Brain pericyte (primary cell): ENCODE results near the gene ZNF107.
"Not testable (repeated sequence)": the region's sequence is repeated elsewhere in the genome, so short reads cannot be mapped to it uniquely, and the experiment has no call there.

ENCODE experiments used
- DNase-seq: peaks from one replicate; pipeline ENCODE4 v3.0.0-alpha.2; 2012; ENCODE audit warnings: low read depth, low spot score

The ZNF107 gene

DNA sequence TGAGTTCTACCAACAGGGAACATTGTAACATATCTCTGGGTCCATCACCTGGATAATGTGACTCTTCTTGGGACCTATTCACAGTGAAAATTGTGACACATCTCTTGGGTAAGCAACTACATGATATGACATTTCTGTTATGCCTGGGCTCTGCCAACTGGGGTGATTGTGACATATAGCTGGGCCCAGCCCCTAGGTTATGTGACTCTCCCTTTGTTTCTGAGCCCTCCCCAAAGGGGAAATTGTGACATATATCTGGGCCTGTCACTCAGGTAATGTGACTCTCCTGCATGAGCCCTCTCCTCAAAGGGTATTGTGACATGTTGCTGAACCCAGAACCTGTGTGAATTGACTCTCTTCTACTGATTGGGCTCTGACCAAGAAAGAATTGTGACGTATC lies 22.4 kb upstream of the ZNF107 start:
- DNase-seq: no peak

DNA sequence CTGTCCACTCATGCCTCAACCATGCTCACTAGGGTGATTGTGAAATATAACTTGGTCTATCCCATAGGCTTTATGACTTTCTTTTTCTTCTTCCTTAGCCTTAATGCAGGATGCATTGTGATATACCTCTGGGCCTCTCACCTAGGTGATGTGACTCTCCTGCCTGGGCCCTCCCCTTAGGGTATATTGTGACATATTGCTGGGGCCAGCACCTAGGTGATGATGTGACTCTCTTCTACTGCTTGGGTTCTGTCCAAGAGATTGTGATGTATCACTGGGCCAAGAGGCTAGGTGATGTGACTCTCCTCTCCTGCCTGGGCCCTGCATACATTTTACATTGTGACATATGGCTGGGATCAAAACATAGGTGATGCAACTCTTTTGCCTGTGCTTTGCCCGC lies 14.7 kb upstream of the ZNF107 start:
- no peak for DNase-seq

DNA sequence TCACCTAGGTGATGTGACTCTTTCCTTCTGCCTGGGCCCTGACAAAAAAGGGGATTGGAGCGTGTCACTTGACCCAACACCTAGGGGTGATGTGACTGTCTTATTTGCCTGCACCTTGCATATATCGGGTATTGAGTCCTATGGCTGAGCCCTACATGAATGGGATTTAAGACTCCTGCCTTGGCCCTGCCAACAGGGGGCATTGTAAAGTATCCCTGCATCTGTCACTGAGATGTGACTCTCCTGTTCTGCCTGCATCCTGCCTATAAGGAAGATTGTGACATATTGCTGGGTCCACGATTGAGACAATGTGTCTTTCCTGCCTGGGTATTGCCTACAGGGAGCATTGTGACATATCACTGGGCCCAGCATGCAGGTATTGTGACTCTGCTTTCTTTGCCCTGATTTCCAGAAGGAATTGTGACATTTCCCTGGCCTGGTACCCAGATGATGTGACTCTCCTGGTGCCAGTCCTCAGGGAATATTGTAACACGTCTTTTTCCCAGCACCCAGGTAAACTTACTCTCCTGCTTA lies 14.2 kb upstream of the ZNF107 start:
- no peak for DNase-seq

DNA sequence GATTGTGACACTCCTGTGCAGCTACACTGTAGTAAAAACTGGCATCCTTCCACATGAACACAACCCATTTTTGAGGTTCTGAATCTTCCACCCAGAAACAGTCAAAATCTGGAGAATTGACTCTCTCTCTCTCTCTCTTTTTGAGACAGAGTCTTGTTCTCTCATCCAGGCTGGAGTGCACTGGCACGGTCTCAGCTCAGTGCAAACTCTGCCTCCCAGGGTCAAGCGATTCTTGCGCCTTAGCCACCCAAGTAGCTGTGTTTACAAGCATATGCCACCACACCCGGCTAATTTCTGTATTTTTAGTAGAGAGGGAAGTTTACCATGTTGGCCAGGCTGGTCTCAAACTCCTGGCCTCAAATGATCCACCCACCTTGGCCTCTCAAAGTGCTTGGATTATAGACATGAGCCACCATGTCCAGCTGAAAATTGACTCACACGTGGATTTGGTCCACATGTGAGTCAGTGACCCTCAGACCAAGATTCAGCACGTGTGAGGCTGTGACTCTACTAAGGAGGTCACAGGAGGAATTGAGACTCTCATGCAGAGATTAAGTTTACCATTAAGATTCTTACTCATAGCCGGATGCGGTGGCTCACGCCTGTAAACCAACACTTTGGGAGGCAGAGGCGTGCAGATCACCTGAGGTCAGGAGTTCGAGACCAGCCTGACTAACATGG lies 12.1 kb upstream of the ZNF107 start:
- no peak for DNase-seq

DNA sequence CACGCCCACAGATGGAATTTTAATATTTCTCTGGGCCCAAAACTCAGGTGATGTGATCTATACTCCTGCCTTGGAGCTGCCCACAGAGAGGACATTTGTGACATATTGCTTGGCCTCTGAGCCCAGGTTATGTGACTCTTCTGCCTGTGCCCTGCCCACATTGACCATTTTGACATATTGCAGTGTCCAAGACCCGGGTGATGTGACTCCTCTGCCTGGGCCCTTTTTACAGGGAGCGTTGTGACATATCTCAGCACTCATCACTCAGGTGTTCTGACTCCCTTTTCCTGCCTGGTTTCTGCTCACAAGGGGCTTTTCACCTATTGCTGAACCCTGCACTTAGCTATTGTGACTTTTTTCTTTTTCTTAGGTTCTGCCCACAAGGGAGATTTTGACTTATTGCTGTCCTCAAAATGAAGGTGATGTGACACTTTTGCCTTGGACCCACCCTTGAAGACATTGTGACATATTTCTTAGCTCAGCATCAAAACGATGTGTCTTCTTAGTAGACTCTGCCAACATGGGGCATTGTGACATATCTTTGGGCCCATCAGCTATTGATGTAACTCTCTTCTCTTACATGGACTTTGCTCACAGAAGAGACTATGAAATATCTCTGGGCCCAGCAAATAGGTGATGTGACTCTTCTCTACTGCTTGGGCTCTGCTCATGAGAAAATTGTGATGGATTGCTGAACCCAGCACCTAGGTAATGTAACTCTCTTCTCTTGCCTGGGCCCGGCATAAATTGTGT lies 11.0 kb upstream of the ZNF107 start:
- DNase-seq: no peak

DNA sequence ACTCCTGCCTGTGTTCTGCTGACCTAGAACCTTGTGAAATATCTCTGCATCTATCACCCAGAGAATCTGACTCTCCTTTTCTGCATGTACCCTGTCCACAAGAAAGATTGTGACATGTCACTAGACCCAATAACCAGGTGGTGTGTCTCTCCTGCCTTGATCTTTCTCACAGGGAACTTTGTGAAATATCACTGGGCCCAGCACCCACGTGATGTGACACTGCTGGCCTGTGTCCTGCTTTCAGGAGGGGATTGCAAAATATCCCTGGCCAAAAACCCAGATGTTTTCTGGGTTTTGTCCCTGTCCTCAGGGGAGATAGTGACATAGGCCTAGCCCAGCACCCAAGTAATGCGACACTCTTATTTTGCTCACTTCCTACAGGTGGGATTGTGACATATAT lies 10.1 kb upstream of the ZNF107 start:
- no peak for DNase-seq

DNA sequence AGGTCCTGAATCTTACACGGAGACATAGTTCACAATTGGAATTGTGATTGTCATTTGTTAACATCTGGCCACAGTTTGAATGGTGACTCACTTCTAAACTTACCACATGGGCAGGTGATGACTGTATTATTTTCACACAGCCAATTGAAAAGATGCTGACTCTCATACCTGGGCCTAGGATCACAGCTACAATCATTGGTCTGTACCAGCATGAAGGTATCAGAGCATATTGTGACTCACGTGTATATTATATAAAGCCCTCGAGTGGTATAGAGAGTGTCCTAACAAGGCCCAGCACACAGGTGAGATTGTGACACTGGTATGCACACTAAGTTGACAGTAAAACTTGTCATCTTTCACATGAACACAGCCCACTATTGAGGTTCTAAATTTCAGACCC lies 9.4 kb upstream of the ZNF107 start:
- DNase-seq: no peak

DNA sequence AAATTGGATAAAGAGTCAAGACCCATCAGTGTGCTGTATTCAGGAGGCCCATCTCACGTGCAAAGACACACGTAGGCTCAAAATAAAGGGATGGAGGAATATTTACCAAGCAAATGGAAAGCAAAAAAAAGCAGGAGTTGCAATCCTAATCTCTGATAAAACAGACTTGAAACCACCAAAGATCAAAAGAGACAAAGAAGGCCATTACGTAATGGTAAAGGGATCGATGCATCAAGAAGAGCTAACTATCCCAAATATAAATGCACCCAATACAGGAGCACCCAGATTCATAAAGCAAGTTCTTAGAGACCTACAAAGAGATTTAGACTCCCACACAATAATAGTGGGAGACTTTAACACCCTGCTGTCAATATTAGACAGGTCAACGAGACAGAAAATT lies 3.8 kb upstream of the ZNF107 start:
- DNase-seq: not testable (repeated sequence)

DNA sequence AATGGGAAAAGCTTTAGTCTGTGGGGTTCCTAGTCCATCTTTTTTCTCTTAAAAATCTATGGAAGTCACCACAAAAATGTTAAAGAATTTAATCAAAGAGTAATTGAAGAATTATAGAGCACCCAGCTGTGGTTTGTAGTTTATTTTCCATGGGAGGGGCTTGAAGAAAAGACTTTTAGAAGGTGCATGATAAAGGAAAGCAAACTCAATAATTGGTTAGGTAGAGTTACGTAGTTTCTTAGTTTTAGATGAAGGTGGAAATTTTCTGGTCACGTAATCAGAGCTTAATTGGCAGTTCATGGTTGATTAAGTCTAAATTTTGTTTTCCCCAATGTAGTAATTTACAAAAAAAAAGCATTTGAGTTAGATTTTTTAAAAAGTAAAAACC lies 724 bp downstream of the ZNF107 start:
- no peak for DNase-seq

DNA sequence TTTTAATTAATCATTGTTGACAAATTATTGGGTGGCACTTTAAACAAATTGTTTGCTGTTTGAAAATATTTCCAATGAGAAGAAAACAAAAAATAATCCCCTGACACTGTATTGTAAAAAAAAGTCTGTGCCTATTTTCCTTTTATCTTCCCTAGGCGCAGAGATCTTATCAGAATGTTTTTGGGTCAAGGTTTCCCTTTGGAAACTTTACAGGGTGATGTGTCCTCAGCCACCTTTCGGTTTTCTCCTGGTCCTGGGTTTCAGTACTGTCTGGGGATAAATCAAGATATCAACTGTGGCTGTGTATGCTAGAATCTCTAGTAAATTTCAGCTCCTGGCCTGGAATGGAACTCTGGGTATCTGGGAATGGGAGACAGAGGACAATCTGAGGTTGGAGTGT lies 1.4 kb downstream of the ZNF107 start:
- DNase-seq: no peak

DNA sequence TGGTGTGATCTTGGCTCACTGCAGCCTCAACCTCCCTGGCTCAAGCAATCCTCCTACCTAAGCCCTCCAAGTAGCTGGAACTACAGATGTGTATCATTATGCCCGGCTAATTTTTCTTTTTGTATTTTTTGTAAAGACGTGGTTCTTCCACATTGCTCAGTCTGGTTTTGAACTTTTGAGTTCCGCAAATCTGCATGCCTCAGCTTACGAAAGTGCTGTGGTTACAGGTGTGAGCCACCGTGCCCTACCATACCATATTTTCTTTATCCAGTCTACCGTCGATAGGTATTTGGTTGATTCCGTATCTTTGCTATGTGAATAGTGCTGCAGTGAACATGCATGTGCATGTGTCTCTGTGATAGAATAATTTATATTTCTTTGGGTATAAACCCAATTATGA lies 6.5 kb downstream of the ZNF107 start:
- DNase-seq: no peak

DNA sequence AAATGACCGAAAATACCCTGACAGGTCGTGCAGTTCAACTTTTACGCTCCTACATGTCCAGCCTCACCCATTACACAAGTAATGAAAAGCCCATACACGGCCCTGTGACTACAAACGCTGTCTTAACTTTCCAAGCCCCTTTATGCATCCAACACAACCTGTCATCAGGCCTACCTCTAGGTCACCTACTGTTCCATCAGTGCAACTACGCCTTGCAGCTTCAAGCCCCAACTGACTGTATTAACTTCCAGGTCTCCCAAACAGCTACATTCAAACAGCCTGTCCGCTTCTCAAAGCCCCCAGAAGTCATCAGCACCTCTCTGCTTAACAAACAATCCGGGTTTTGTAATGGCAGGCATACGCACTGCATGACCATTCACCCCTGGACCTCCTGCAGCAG lies 19.2 kb downstream of the ZNF107 start:
- DNase-seq: no peak

DNA sequence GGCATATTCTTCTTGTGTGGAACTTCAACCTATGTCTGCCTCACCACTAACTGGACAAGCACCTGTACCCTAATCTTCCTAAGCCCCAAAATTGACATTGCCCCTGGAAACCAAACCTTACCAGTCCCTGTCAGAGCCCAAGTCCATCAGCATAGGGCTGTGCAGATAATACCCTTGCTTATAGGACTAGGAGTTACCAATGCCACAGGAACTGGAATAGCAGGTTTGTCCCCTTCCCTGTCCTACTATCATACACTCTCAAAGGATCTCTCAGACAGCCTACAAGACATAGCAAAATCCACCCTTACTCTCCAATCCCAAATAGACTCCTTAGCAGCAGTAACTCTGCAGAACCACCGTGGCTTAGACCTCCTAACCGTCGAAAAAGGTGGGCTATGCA lies 19.8 kb downstream of the ZNF107 start:
- no peak for DNase-seq

DNA sequence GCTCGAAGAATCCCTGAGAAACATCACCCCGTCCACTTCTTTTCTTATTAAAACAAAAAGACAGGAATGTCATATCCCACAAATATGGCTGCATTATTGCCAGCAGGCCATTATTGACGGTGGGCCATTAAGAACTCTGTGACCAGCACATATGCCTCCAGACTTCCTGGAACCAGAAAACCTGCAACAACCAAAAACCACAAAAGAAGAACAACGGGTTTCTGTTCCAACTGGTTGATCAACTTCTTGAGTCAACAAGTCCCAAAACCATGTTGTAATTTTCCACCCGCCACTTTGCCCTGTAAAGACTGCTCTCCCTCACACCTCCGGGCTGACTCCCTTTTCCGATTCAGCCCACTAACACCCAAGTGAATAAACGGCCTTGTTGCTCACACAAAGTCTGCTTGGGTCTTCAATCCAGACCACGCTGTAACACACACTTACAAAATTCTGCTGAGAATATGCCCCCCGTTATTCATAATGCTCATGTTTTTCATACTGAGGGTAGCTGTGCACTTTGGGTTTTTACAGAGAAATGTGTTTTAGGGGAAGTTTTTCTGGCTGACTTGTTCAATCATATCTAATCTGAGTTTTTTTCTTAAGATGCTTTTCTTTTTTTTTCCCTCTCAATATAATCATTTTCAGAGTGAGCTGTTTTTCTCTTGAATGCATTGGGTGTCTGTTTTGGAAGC lies 20.7 kb downstream of the ZNF107 start:
- no peak for DNase-seq

DNA sequence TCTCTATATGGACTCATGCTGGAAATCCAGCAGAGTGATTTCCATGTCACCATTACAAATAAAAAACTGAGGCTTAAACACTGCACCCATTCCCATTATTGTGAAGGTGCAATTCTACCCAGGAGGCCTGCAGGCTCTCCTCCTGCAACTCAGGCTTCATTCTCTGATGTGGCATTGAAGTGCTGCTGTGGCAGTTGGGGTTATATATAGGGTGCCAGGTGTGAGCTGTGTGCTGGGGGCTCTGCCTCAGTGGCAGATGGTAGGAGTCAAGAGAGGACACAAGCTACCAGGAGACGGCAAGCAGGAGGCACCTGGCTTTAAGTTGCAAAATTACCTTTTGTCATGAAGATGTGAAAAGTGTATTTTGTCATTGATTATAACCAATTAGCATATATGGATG lies 21.3 kb downstream of the ZNF107 start:
- no peak for DNase-seq

DNA sequence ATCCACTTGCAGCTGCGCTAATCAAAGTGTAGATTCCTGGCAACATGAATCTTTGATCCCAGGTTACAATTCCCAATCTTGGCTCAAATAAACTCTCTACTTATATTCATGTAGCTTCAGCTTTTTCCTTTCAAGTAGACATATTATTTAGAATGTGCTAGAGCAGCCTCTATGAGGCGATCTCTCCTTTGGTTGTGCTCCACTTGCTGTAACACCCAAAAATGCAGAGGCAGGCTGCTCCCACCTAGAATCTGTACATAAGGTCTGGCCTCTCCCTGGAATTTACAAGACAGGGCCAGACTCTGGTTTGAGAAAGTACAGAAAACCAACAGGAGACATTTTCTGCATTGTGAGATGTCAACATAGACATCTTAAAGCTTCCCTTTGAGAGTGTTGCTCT lies 23.1 kb downstream of the ZNF107 start:
- DNase-seq: no peak

DNA sequence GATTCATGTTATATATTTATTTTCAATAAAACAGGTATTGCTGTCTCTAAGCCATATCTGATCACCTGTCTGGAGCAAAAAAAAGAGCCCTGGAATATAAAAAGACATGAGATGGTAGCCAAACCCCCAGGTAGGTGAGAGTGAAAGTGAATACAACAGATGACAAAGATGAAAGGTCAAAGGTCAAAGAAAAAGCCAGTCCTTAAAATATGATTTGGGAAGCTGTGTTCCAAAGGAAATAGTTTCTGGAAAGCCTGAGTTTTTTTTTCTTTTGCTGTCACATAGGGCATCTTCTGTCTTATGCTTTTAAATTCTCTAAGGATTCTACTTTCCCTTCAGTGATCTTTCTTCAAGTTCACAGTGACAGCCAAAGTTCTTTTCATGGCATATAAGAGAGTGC lies 25.9 kb downstream of the ZNF107 start:
- DNase-seq: no peak

DNA sequence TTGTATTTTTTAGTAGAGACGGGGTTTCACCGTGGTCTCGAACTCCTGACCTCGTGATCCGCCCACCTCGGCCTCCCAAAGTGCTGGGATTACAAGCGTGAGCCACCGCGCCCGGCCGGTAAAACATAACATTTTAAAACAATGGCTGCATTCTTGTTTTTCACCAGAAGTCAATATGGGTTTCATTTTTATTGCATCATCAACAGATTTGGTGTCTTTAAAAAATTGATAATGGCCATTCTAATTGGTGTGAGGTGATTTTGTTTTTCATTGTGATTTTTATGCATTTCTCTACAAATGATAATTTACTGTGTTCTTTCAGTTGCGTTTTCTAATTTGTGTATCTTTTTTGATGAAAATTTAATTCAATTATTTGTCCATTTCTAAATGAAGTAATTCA lies 31.9 kb downstream of the ZNF107 start:
- not testable (repeated sequence) for DNase-seq

DNA sequence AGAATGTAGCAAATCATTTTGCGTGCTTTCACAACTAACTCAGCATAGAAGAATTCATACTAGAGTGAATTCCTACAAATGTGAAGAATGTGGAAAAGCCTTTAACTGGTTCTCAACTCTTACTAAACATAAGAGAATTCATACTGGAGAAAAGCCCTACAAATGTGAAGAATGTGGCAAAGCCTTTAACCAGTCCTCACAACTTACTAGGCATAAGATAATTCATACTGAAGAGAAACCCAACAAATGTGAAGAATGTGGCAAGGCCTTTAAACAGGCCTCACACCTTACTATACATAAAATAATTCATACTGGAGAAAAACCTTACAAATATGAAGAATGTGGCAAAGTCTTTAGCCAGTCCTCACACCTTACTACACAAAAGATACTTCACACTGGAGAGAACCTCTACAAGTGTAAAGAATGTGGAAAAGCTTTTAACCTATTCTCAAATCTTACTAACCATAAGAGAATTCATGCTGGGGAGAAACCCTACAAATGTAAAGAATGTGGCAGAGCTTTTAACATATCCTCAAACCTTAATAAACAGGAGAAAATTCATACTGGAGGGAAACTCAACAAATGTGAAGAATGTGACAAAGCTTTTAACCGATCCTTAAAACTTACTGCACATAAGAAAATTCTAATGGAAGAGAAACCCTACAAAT lies 40.8 kb downstream of the ZNF107 start:
- DNase-seq: no peak

DNA sequence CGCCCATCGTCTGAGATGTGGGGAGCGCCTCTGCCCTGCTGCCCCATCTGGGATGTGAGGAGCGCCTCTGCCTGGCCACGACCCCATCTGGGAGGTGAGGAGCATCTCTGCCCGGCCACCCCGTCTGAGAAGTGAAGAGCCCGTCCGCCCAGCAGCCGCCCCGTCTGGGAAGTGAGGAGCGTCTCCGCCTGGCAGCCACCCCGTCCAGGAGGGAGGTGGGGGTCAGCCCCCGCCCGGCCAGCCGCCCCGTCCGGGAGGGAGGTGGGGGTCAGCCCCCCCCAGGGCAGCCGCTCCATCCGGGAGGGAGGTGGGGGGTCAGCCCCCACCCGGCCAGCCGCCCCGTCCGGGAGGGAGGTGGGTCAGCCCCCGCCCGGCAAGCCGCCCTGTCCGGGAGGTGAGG lies 52.0 kb downstream of the ZNF107 start:
- not testable (repeated sequence) for DNase-seq

DNA sequence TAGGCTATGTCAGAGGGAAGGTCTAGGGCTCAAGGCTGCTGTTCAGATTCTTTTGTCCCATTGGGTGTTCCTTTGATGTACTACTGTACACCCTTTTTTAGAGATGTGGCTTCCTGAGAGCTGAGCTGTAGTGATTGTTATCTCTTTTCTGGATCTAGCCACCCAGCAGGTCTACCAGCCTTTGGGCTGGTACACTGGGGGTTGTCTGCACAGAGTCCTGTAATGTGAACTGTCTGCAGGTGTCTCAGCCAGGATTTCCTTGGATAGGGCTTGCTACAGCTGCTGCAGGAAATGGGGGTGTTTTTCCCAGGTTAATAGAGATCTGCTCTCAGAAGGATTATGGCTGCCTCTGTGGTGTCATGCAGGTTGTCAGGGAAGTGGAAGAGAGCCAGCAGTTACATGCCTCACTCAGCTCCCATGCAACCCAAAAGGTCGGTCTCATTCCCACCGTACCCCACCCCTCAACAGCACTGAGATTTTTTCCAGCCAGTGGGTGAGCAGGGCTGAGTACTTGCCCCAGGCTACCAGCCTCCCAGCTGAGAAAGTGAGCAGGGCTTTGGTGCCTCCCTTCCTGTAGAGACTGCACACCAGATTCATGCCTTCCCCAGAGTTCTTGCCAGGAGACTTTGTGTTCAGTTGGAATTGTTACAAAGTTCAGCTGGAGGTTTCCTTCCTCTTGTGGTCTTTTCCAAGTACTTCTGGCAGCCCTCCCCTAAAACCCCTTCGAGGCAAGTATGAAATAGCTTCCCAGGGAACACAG lies 63.3 kb downstream of the ZNF107 start:
- DNase-seq: no peak
